Left colon (tissue), 2 donors: Measurements from ENCODE around the gene GPR146. TPM values are rescaled to one million over a fixed set of nuclear protein-coding genes. Genes with fewer than 3 reads are reported as not detected.

Experiments
- microRNA-seq, 2 donors: library from miRNA; unstranded; fragments of <30 nt; microRNA quantifications; one replicate each; pipeline versions ENCODE4 v1.1.0 to v1.2.0, GENCODE V29; 2020
- total RNA-seq, 2 donors: library from RNA; stranded (reverse); fragmentation: NEBNext Ultra II Directional; extraction: Animal tissue kit (Norgen Biotek cat#: 25700); gene quantifications; one replicate each; pipeline ENCODE4 v1.2.1, GENCODE V29; 2021
- donor health status: DM: no; HTN: no; CAD: no.
- donor health status: DM: yes; HTN: yes; CAD: no.

Gene GPR146
- total RNA-seq, 2 donors from 2014 or later: 4.0 to 7.4 TPM

Small RNAs within 50 kb of the gene (microRNA-seq; reads per million reads assigned to microRNA genes)
- 438 to 1,427 reads per million in 2 donors for gene MIR339

Other genes starting within 250 kb of the GPR146 start
- 100 to 1,000 TPM; 149 to 158 TPM for gene SUN1, start 212.1 kb upstream of the GPR146 start, total RNA-seq
- gene GET4, start 168.0 kb upstream of the GPR146 start, total RNA-seq: 10 to 100 TPM; 45.1 to 46.0 TPM
- gene ADAP1, start 89.9 kb upstream of the GPR146 start, total RNA-seq: 100 to 1,000 TPM; 147 to 166 TPM
- 10 to 100 TPM; 13.5 to 15.2 TPM for gene COX19, start 69.0 kb upstream of the GPR146 start, total RNA-seq
- 1 to 10 TPM; 1.2 to 3.6 TPM for gene CYP2W1, start 61.4 kb upstream of the GPR146 start, total RNA-seq
- 10 to 100 TPM in 1 of 2 donors, 1 to 10 TPM in 1; 7.2 to 20.8 TPM for gene GPER1, start 43.6 kb downstream of the GPR146 start, total RNA-seq
- gene ZFAND2A, start 115.7 kb downstream of the GPR146 start, total RNA-seq: 10 to 100 TPM; 40.7 to 90.0 TPM
- gene UNCX, start 188.3 kb downstream of the GPR146 start, total RNA-seq: not detected